B cell (primary cell): ENCODE data around the gene RNF220. TPM values are rescaled to one million over a fixed set of nuclear protein-coding genes. Genes with fewer than 3 reads are reported as not detected.
A peak's percentile ranks its signal among the peaks of the same experiment; 100 is the strongest.

Experiments used
- ATAC-seq: fragments of 200-7000 bp; cut with Tn5 transposase; one replicate; pipeline ENCODE4 v1.10.0; 2021; ENCODE audit warnings: low read depth, mild to moderate bottlenecking, moderate number of reproducible peaks, moderate library complexity
- CTCF ChIA-PET: fragments of 350-600 bp; sonication (Branson Sonifier 250); formaldehyde crosslinking; loops from one replicate; lab custom pipeline; 2021; ENCODE audit warnings: antibody characterized with exemption, inconsistent platforms; lab: Charles Lee
- POLR2A ChIA-PET: fragments of 350-600 bp; sonication (Branson Sonifier 250); formaldehyde crosslinking; loops from one replicate; lab custom pipeline; 2021; ENCODE audit warnings: antibody characterized with exemption; lab: Charles Lee
- DNase-seq: peaks from one replicate; pipeline ENCODE4 v3.0.0; 2013
- H2AFZ ChIP-seq: 2 replicates; pipeline ENCODE4 v1.6.1; 2012; ENCODE audit warnings: mild to moderate bottlenecking, low read depth, low read length; ENCODE audit not compliant: insufficient read depth, poor library complexity, severe bottlenecking
- H3K27ac ChIP-seq, 2 donors: 1 replicate in 1 of 2; 2 replicates in 1 of 2; pipeline ENCODE4 v1.5.1; 2012 to 2013; ENCODE audit warnings: low read length in 2 of 2, mild to moderate bottlenecking in 2 of 2, moderate library complexity in 1 of 2
- H3K27me3 ChIP-seq, 4 experiments: fragments of 200-600 bp in 1 of 4; sonication (generic) in 1 of 4; replicated peaks in 1 of 4; 1 replicate in 2 of 4; 2 replicates in 2 of 4; pipeline versions ENCODE4 v1.6.1 to v1.7.0; 2013 to 2016; ENCODE audit warnings: low read length in 3 of 4, mild to moderate bottlenecking in 2 of 4, mixed read lengths in 1 of 4, moderate library complexity in 1 of 4; ENCODE audit not compliant: insufficient read depth in 4 of 4, control insufficient read depth in 3 of 4; ENCODE audit errors: control extremely low read depth in 1 of 4
- H3K36me3 ChIP-seq, 2 experiments: replicated peaks in 1 of 2; 1 replicate in 1 of 2; 2 replicates in 1 of 2; pipeline versions ENCODE4 v1.6.1 to v1.7.1; 2013; ENCODE audit warnings: low read length in 1 of 2; ENCODE audit not compliant: insufficient read depth in 2 of 2, control insufficient read depth in 1 of 2; ENCODE audit errors: control extremely low read depth in 1 of 2, extremely low read depth in 1 of 2
- H3K4me1 ChIP-seq, 2 donors: fragments of 200-600 bp in 1 of 2; sonication (generic) in 1 of 2; 1 replicate in 1 of 2; 2 replicates in 1 of 2; pipeline versions ENCODE4 v1.5.1 to v1.6.1; 2013 to 2017; ENCODE audit warnings: low read length in 2 of 2; ENCODE audit not compliant: control insufficient read depth in 2 of 2, insufficient read depth in 2 of 2
- H3K4me2 ChIP-seq: replicated peaks from 2 replicates; pipeline ENCODE3; 2012; ENCODE audit warnings: mild to moderate bottlenecking, low read depth, low read length; ENCODE audit not compliant: poor library complexity, severe bottlenecking
- H3K4me3 ChIP-seq, 5 experiments: fragments of 200-600 bp in 1 of 5; sonication (generic) in 1 of 5; 1 replicate in 3 of 5; 2 replicates in 2 of 5; pipeline versions ENCODE4 v1.5.1 to v1.7.0; 2011 to 2016; ENCODE audit warnings: low read length in 4 of 5, mild to moderate bottlenecking in 4 of 5, low read depth in 2 of 5, control low read depth in 1 of 5, moderate library complexity in 1 of 5; ENCODE audit not compliant: insufficient read depth in 1 of 5; ENCODE audit errors: control extremely low read depth in 1 of 5, extremely low read depth in 1 of 5
- H3K79me2 ChIP-seq: fragments of 200-600 bp; sonication (generic); one replicate; pipeline ENCODE4 v1.6.0; 2016; ENCODE audit warnings: low read length; ENCODE audit not compliant: control insufficient read depth, insufficient read depth
- H3K9ac ChIP-seq: fragments of 200-600 bp; sonication (generic); 2 replicates; pipeline ENCODE4 v1.6.1; 2017; ENCODE audit warnings: mild to moderate bottlenecking, low read length, moderate library complexity
- H3K9me3 ChIP-seq, 3 donors: one replicate each; pipeline versions ENCODE4 v1.6.1 to v1.7.1; 2013; ENCODE audit warnings: low read length in 2 of 3; ENCODE audit not compliant: control insufficient read depth in 2 of 3, insufficient read depth in 1 of 3; ENCODE audit errors: control extremely low read depth in 1 of 3
- H4K20me1 ChIP-seq: 2 replicates; pipeline ENCODE4 v1.6.0; 2012; ENCODE audit warnings: mild to moderate bottlenecking, low read length; ENCODE audit not compliant: insufficient read depth, control insufficient read depth, poor library complexity, severe bottlenecking
- H3K27ac Mint-ChIP-seq: one replicate; pipeline ENCODE4 v1.8.0; 2021; ENCODE audit warnings: mixed read lengths
- H3K27me3 Mint-ChIP-seq: one replicate; pipeline ENCODE4 v1.8.0; 2021; ENCODE audit warnings: mixed read lengths
- H3K4me1 Mint-ChIP-seq: one replicate; pipeline ENCODE4 v1.8.0; 2021; ENCODE audit warnings: mixed read lengths
- H3K4me3 Mint-ChIP-seq: one replicate; pipeline ENCODE4 v1.8.0; 2021; ENCODE audit warnings: mixed read lengths
- H3K9me3 Mint-ChIP-seq: one replicate; pipeline ENCODE4 v1.8.0; 2022; ENCODE audit warnings: mixed read lengths; ENCODE audit not compliant: insufficient read depth
- EZH2 ChIP-seq: IDR thresholded peaks from 2 replicates; pipeline ENCODE4 v1.6.1; 2012; ENCODE audit warnings: borderline replicate concordance, low read depth, mild to moderate bottlenecking, moderate library complexity, low read length; ENCODE audit not compliant: insufficient read depth, poor library complexity, severe bottlenecking
- WGBS: methylation state at CpG from one replicate; pipeline ENCODE4 v1.1.5; 2013; ENCODE audit warnings: missing lambda C conversion rate; ENCODE audit not compliant: insufficient coverage; 5-methylcytosine and 5-hydroxymethylcytosine counted together
- intact Hi-C: fragments of 100-400 bp; cut with micrococcal nuclease; formaldehyde crosslinking; loops from one replicate; pipeline ENCODE4 v1.10.0; 2022
- polyA plus RNA-seq: library from polyadenylated mRNA; depleted of rRNA; stranded (reverse); fragments of >200 nt; gene quantifications from 2 replicates; pipeline ENCODE4 v1.2.3, GENCODE V29; 2012
- total RNA-seq, 2 donors: library from RNA; stranded (reverse); fragments of 120-200 nt in 1 of 2; gene quantifications; 1 replicate in 1 of 2; 2 replicates in 1 of 2; pipeline versions ENCODE4 v1.2.3 to v1.2.4, GENCODE V29; 2013 to 2022
- TF ChIP-seq, protein P1 (sequence below): fragments of 200-600 bp; IDR thresholded peaks from one replicate; pipeline ENCODE4 v1.8.0; 2022; ENCODE audit warnings: antibody characterized with exemption, mild to moderate bottlenecking

RNF220 gene
- total and polyA plus RNA-seq, 2 donors (not counting 1 experiment from before 2014, with no cell fraction given) = 115 to 141 TPM

DNA sequence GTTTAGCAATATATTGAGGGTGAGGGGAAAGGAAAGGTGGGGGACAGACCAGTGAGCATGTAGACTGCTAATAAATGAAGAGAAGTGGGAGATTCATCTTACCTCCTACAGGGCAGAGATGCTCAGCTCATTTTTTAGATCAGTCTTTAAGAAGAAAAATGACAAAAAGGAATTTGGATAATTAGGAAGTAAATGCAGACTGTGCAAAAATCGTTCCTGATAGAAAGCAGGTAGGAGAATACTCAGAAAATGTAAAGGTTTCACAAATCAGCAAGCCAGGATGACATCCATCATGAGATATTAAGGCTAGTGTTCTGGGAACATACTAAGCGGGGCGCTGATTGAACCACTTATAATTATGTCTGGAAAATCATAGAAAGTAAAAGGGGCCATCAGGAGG, 106.3 kb downstream of the RNF220 start:
- Mint-ChIP-seq H3K4me3 (peak overlapping the region; percentile 68), H3K4me1 (peaks cover 58% of the 10 kb centered on the region), H3K27ac (peak overlapping the region; percentile 88), H3K9me3 (no peaks in the 10 kb centered on the region), H3K27me3 (peaks cover 3% of the 10 kb centered on the region)
- no peaks in the 10 kb centered on the region for H4K20me1 ChIP-seq
- 100% methylated on average over 2 of the region's 3 CpGs for WGBS
- intact Hi-C loops = no loop called here
- DNase-seq (no peak), ATAC-seq (no peak)
- H3K36me3 ChIP-seq = no peaks in the 10 kb centered on the region
- H2AFZ ChIP-seq = no peak overlapping the region
- ChIA-PET POLR2A (no interaction called here), CTCF (no interaction called here)
- no peaks in the 10 kb centered on the region for H3K9me3 ChIP-seq
- H3K9ac ChIP-seq = no peak overlapping the region
- peaks cover 0 to 66% of the 10 kb centered on the region in 2 donors for H3K4me1 ChIP-seq
- H3K27ac ChIP-seq = no peak overlapping the region
- TF ChIP-seq, protein P1, sequence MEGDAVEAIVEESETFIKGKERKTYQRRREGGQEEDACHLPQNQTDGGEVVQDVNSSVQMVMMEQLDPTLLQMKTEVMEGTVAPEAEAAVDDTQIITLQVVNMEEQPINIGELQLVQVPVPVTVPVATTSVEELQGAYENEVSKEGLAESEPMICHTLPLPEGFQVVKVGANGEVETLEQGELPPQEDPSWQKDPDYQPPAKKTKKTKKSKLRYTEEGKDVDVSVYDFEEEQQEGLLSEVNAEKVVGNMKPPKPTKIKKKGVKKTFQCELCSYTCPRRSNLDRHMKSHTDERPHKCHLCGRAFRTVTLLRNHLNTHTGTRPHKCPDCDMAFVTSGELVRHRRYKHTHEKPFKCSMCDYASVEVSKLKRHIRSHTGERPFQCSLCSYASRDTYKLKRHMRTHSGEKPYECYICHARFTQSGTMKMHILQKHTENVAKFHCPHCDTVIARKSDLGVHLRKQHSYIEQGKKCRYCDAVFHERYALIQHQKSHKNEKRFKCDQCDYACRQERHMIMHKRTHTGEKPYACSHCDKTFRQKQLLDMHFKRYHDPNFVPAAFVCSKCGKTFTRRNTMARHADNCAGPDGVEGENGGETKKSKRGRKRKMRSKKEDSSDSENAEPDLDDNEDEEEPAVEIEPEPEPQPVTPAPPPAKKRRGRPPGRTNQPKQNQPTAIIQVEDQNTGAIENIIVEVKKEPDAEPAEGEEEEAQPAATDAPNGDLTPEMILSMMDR = no peak
- TF ChIP-seq EZH2 = no peak
- H3K79me2 ChIP-seq = no peaks in the 10 kb centered on the region
- H3K27me3 ChIP-seq = peaks cover 0 to 3% (median 0%) of the 10 kb centered on the region in 4 experiments
- no peak overlapping the region for H3K4me2 ChIP-seq
- no peak overlapping the region for H3K4me3 ChIP-seq

DNA sequence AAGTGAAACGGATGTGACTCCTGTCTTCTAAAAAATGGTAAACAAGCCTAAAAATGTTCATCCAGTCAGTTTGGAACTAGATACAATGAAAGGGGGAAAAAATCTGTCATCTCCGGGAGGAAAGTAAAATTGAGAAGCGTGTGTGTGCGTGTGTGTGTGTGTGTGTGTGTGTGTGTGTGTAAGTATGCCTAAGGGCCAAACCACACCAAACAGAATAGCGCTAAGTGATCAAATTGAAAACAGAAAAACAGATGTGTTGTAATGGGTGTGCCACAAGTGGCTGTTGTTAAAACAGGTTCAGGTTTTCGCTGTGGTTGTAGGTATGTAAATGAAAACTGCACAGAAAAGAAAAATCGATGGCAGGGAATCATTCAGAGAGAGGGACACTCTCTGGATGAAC, 106.7 kb downstream of the RNF220 start:
- Histone ChIP-seq H3K4me3 (no peak overlapping the region), H3K4me1 (peaks cover 0 to 66% of the 10 kb centered on the region in 2 donors), H3K4me2 (no peak overlapping the region), H3K27me3 (peaks cover 0 to 3% (median 0%) of the 10 kb centered on the region in 4 experiments), H3K9me3 (no peaks in the 10 kb centered on the region), H3K9ac (no peak overlapping the region), H4K20me1 (no peaks in the 10 kb centered on the region), H3K27ac (peak overlapping the region in 1 of 2 donors; percentile 15), H3K79me2 (no peaks in the 10 kb centered on the region), H3K36me3 (no peaks in the 10 kb centered on the region), H2AFZ (no peak overlapping the region)
- Mint-ChIP-seq H3K27ac (peak overlapping the region; percentile 88), H3K27me3 (peaks cover 6% of the 10 kb centered on the region), H3K4me3 (peak overlapping the region; percentile 68), H3K4me1 (peaks cover 58% of the 10 kb centered on the region), H3K9me3 (no peaks in the 10 kb centered on the region)
- ChIA-PET POLR2A (no interaction called here), CTCF (interaction anchor here (0.8 kb wide), 1 partner anchor 83 kb away, joined by 3 read pairs; no protein-coding TSS in a partner anchor)
- ATAC-seq (peak; percentile 42), DNase-seq (peak; percentile 53)
- 65% methylated on average over 2 of the region's 7 CpGs for WGBS
- TF ChIP-seq EZH2 = no peak
- TF ChIP-seq, protein P1 = no peak
- intact Hi-C loops = no loop called here
